Esophagus squamous epithelium (tissue), 4 donors: ENCODE results near the gene PIGX.

ENCODE experiments used
- POLR2A ChIP-seq, 4 donors: fragments of 450-650 bp; IDR thresholded peaks; one replicate each; pipeline ENCODE4 v1.6.1; 2017; ENCODE audit warnings: antibody characterized with exemption in 4 of 4, mild to moderate bottlenecking in 4 of 4, moderate library complexity in 3 of 4
- TF ChIP-seq, protein P1 (sequence below), 6 experiments: fragments of 450-650 bp in 4 of 6; fragments of 200-600 bp in 2 of 6; sonication (generic) in 2 of 6; IDR thresholded peaks; one replicate each; pipeline ENCODE4 v1.5.1; 2016 to 2019; ENCODE audit warnings: antibody characterized with exemption in 6 of 6, mild to moderate bottlenecking in 4 of 6, moderate library complexity in 4 of 6

DNA sequence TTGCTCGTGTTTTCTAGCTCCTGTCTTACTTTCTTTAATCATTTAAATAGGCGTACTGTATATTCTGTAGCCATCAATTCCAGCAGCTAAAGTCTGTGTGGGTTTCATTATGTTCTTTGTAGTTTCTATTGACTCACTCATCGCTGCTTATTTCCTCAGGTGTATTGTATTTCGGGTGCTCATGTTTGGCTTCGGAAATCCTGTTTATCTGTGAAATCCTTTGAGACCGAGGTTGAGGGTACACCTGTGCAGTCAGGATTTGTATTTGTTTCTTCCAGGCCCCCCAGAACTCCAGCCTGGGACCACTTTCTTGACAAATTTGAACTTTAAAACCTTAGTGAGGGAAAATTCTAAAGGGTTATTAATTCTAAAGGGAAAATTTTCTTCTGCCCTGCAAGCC is 25.5 kb downstream of the PIGX start:
- TF ChIP-seq POLR2A (IDR thresholded peaks at IDR 0.05): no peak
- TF ChIP-seq, protein P1, sequence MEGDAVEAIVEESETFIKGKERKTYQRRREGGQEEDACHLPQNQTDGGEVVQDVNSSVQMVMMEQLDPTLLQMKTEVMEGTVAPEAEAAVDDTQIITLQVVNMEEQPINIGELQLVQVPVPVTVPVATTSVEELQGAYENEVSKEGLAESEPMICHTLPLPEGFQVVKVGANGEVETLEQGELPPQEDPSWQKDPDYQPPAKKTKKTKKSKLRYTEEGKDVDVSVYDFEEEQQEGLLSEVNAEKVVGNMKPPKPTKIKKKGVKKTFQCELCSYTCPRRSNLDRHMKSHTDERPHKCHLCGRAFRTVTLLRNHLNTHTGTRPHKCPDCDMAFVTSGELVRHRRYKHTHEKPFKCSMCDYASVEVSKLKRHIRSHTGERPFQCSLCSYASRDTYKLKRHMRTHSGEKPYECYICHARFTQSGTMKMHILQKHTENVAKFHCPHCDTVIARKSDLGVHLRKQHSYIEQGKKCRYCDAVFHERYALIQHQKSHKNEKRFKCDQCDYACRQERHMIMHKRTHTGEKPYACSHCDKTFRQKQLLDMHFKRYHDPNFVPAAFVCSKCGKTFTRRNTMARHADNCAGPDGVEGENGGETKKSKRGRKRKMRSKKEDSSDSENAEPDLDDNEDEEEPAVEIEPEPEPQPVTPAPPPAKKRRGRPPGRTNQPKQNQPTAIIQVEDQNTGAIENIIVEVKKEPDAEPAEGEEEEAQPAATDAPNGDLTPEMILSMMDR (IDR thresholded peaks at IDR 0.05): no peak
